HG02759 (cell line): ENCODE results near the gene PROSER2.
"Not testable (repeated sequence)": the region's sequence is repeated elsewhere in the genome, so short reads cannot be mapped to it uniquely, and the experiment has no call there.

Experiments
- ATAC-seq: cut with Tn5 transposase; IDR thresholded peaks from one replicate; pipeline ENCODE4 v1.9.1; 2021; ENCODE audit warnings: mild to moderate bottlenecking, moderate library complexity; ENCODE audit not compliant: unreplicated experiment

PROSER2 gene

GRCh38 chr10:11881477-11882417 lies 58.6 kb downstream of the PROSER2 start:
- ATAC-seq = no peak

- ATAC-seq = no peak
These were observed 59.7 kb downstream of the PROSER2 start for GRCh38 chr10:11882646-11883375.

- ATAC-seq = no peak
These were observed 61.7 kb downstream of the PROSER2 start for GRCh38 chr10:11884706-11885423.

- no peak for ATAC-seq
These were observed 62.4 kb downstream of the PROSER2 start for GRCh38 chr10:11885437-11886137.

GRCh38 chr10:11886138-11886474 lies 63.0 kb downstream of the PROSER2 start:
- ATAC-seq = no peak

GRCh38 chr10:11886851-11887250 lies 63.7 kb downstream of the PROSER2 start:
- ATAC-seq = peak; percentile 72

- ATAC-seq = peak; percentile 11
These were observed 64.4 kb downstream of the PROSER2 start for GRCh38 chr10:11887381-11888227.

GRCh38 chr10:11889263-11889662 lies 66.1 kb downstream of the PROSER2 start:
- not testable (repeated sequence) for ATAC-seq

- no peak for ATAC-seq
These were observed 68.8 kb downstream of the PROSER2 start for GRCh38 chr10:11891776-11892486.

GRCh38 chr10:11893749-11894278 lies 70.7 kb downstream of the PROSER2 start:
- no peak for ATAC-seq

- no peak for ATAC-seq
These were observed 71.4 kb downstream of the PROSER2 start for GRCh38 chr10:11894381-11895107.

- ATAC-seq = no peak
These were observed 71.9 kb downstream of the PROSER2 start for GRCh38 chr10:11895108-11895466.

GRCh38 chr10:11895598-11895997 lies 72.4 kb downstream of the PROSER2 start:
- no peak for ATAC-seq

GRCh38 chr10:11896549-11897200 lies 73.5 kb downstream of the PROSER2 start:
- ATAC-seq = no peak

GRCh38 chr10:11898033-11898371 lies 74.8 kb downstream of the PROSER2 start:
- no peak for ATAC-seq

GRCh38 chr10:11898372-11899066 lies 75.4 kb downstream of the PROSER2 start:
- no peak for ATAC-seq

- no peak for ATAC-seq
These were observed 76.1 kb downstream of the PROSER2 start for GRCh38 chr10:11899067-11899876.
